AG04450 (cell line): ENCODE measurements around the gene PKNOX2. TPM values are rescaled to one million over a fixed set of nuclear protein-coding genes. Genes with fewer than 3 reads are reported as not detected.
A peak's percentile ranks its signal among the peaks of the same experiment; 100 is the strongest.

Source experiments
- CTCF ChIA-PET: fragments of 300-600, 350-600 bp; formaldehyde crosslinking; extraction: SDS; loops from one replicate; lab custom pipeline; 2022; ENCODE audit warnings: antibody characterized with exemption, inconsistent platforms; lab: Charles Lee
- POLR2A ChIA-PET: fragments of 350-600 bp; formaldehyde crosslinking; extraction: SDS; loops from one replicate; lab custom pipeline; 2021; ENCODE audit warnings: antibody characterized with exemption, inconsistent platforms; lab: Yijun Ruan, JAX
- DNase-seq: peaks from one replicate; pipeline ENCODE4 v3.0.0-alpha.2; 2011; ENCODE audit warnings: low read depth, low spot score
- H3K27ac ChIP-seq: one replicate; pipeline ENCODE4 v1.5.1; 2012; ENCODE audit warnings: low read depth, low read length, control low read depth
- H3K27me3 ChIP-seq: one replicate; pipeline ENCODE4 v1.6.0; 2012; ENCODE audit warnings: low read length; ENCODE audit not compliant: control insufficient read depth, insufficient read depth
- H3K4me3 ChIP-seq: 2 replicates; pipeline ENCODE4 v1.5.1; 2011; ENCODE audit warnings: mild to moderate bottlenecking, low read depth, low read length, control low read depth
- H3K9me3 ChIP-seq: 2 replicates; pipeline ENCODE4 v1.5.1; 2012; ENCODE audit warnings: low read length; ENCODE audit not compliant: control insufficient read depth, insufficient read depth
- CTCF ChIP-seq: IDR thresholded peaks from 2 replicates; pipeline ENCODE4 v1.5.1; 2011; ENCODE audit warnings: low read depth, low read length, control low read depth, inconsistent platforms
- polyA plus RNA-seq: library from polyadenylated mRNA; depleted of rRNA; stranded (reverse); fragments of >200 nt; gene quantifications from 2 replicates; pipeline ENCODE4 v1.2.3, GENCODE V29; 2011

PKNOX2 gene
- polyA plus RNA-seq, 1 experiment = 3.0 TPM

- CTCF ChIA-PET = interaction anchor here (1.0 to 1.4 kb wide), 5 partner anchors 17 to 172 kb away, joined by 3 read pairs; no protein-coding TSS in a partner anchor
These were observed 98.8 kb downstream of the PKNOX2 start for GRCh38 chr11:125263268-125263790.

GRCh38 chr11:125264100-125265022, 99.8 kb downstream of the PKNOX2 start:
- CTCF ChIA-PET = interaction anchor here (1.0 to 2.0 kb wide), 7 partner anchors 16 to 174 kb away, joined by 3 to 8 read pairs (median 3); no protein-coding TSS in a partner anchor
- DNase-seq = no peak
- Histone ChIP-seq H3K4me3 (no peak overlapping the region), H3K27me3 (no peaks in the 10 kb centered on the region), H3K27ac (peak overlapping the region; percentile 99), H3K9me3 (no peaks in the 10 kb centered on the region)
- POLR2A ChIA-PET = interaction anchor here (1.0 to 1.8 kb wide), 11 partner anchors 23 to 136 kb away, joined by 3 to 11 read pairs (median 5); partner anchors contain the start of gene PKNOX2
- TF ChIP-seq CTCF = no peak

More at GRCh38 chr11:125263268-125263790, 98.8 kb downstream of the PKNOX2 start:
- no peak for TF ChIP-seq CTCF
- Histone ChIP-seq H3K9me3 (no peaks in the 10 kb centered on the region), H3K27ac (peak overlapping the region; percentile 99), H3K4me3 (no peak overlapping the region), H3K27me3 (no peaks in the 10 kb centered on the region)
- POLR2A ChIA-PET = interaction anchor here (0.5 to 1.8 kb wide), 18 partner anchors 9 to 200 kb away, joined by 3 to 11 read pairs (median 5); partner anchors contain the start of genes PKNOX2 and SLC37A2
- DNase-seq = peak; percentile 100

- no peaks in the 10 kb centered on the region for H3K9me3 ChIP-seq
- CTCF ChIA-PET = interaction anchor here (0.6 to 2.1 kb wide), 3 partner anchors 18 to 176 kb away, joined by 5 to 8 read pairs (median 6); no protein-coding TSS in a partner anchor
These were observed 103.0 kb downstream of the PKNOX2 start for GRCh38 chr11:125267548-125267947.

GRCh38 chr11:125268611-125269010, 104.1 kb downstream of the PKNOX2 start:
- ChIA-PET CTCF (interaction anchor here (1.1 to 2.1 kb wide), 2 partner anchors 77 to 177 kb away, joined by 4 to 5 read pairs; no protein-coding TSS in a partner anchor), POLR2A (no interaction called here)
- no peak for DNase-seq
- no peak overlapping the region for H3K27ac ChIP-seq
- H3K9me3 ChIP-seq = no peaks in the 10 kb centered on the region
- no peak overlapping the region for H3K4me3 ChIP-seq
- no peaks in the 10 kb centered on the region for H3K27me3 ChIP-seq
- no peak for TF ChIP-seq CTCF

More at GRCh38 chr11:125267548-125267947, 103.0 kb downstream of the PKNOX2 start:
- no peaks in the 10 kb centered on the region for H3K27me3 ChIP-seq
- no peak for DNase-seq
- TF ChIP-seq CTCF = no peak
- no peak overlapping the region for H3K27ac ChIP-seq
- H3K4me3 ChIP-seq = no peak overlapping the region
- POLR2A ChIA-PET = interaction anchor here (0.6 kb wide), 1 partner anchor 10 kb away, joined by 8 read pairs; no protein-coding TSS in a partner anchor
